Activated CD8-positive, alpha-beta memory T cell treated with anti-CD3 and anti-CD28 coated beads for 1 hour (primary cell): ENCODE data around the gene MED26.
A peak's percentile ranks its signal among the peaks of the same experiment; 100 is the strongest.

Experiments
- DNase-seq, 2 donors: peaks; one replicate each; pipeline ENCODE4 v3.0.0-alpha.2; 2020; ENCODE audit warnings: low read depth in 1 of 2; ENCODE audit errors: extremely low read depth in 1 of 2

Gene MED26

DNA sequence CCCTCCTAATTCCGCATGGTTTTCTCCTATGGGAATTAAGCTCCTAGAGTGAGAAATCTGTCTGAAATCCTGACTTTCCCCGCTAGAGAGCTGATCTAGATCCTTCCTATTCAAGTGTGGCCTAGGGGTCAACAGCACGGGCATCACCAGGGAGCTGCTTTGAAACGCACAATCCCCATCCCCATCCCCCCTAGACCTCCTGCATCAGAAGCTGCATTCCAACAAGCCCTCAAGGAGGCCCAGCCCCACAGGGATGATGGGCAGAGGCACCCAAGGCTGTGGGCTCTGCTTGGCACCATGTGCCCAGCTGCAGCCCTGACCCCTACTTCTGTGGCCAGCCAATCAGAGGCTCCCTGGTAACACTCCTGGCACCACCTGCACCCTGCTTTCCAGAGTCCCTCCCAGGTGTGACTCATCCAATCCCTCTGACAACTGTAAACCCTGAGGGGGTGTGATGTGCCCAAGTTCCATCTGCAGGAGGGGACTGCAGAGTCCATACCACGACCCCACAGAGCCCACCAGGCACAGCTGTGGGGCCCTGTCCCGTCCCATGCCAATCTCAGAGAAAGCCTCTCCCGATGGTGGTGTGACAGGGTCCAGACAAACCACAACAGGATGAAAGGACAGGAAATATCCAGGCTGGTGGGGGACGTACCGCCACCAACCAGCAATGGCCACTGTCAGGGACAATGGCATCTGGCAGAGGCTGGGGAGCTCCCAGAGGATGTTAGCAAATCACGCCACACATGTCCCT, 36.0 kb downstream of the MED26 start:
- no peak for DNase-seq

DNA sequence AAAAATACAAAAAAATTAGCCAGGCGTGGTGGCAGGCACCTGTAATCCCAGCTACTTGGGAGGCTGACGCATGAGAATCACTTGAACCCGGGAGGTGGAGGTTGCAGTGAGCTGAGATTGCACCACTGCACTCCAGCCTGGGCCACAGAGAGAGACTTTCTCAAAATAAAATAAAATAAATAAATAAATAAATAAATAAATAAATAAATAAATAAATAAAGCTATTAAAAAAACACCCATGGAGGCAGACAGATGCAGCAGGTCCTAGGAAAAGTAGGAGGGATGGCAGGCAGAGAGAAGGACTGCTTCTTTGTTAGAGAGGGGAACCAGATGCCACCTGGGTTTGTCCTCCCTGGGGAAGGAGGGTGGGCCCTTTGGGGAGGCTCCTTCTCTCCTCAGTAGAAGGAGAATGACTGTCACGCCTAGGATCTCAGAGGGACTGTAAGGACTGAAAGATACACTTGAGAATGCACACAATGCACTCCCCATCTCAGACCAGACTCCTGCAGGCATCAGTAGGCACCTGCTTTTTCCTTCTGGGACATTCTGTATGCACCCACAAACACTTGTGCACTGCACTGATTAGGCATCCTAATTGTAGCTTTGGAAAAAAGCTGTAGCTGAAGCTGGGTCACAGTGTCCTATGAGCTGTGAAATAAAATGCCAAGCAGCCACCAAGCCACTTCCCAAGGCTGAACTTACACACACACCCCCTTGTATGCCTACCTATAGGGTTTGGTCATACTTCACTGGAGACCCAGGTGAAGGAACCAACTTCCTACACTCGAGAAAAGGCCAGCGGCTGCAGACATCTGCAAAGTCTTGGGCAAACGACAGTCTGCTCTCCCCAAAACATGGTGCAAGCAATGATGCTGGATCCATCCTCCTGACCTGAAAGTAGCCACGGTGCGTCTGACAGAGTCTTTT, 36.9 kb downstream of the MED26 start:
- no peak for DNase-seq

DNA sequence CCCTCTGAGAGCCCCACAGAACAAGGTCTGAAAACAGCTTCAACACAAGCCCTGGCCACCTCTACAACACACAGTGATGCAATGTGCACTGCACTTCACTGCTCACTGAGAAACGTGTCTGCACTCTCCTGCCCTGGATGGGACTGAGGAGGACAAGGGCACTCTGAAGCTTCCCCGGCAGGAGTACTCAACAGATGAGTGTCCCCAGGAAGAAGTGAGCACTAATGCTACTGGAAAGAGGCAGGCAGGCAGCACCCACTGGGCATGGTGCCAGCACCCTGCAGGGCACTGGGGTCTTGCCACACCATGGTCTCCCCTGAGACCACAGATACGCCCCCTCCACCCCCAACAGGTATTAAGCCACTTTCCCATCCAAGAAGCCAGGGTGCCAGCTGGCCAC, 38.1 kb downstream of the MED26 start:
- DNase-seq, result no peak

- no peak for DNase-seq
Observed at GRCh38 chr19:16588824-16589577, 39.0 kb downstream of the MED26 start.

DNA sequence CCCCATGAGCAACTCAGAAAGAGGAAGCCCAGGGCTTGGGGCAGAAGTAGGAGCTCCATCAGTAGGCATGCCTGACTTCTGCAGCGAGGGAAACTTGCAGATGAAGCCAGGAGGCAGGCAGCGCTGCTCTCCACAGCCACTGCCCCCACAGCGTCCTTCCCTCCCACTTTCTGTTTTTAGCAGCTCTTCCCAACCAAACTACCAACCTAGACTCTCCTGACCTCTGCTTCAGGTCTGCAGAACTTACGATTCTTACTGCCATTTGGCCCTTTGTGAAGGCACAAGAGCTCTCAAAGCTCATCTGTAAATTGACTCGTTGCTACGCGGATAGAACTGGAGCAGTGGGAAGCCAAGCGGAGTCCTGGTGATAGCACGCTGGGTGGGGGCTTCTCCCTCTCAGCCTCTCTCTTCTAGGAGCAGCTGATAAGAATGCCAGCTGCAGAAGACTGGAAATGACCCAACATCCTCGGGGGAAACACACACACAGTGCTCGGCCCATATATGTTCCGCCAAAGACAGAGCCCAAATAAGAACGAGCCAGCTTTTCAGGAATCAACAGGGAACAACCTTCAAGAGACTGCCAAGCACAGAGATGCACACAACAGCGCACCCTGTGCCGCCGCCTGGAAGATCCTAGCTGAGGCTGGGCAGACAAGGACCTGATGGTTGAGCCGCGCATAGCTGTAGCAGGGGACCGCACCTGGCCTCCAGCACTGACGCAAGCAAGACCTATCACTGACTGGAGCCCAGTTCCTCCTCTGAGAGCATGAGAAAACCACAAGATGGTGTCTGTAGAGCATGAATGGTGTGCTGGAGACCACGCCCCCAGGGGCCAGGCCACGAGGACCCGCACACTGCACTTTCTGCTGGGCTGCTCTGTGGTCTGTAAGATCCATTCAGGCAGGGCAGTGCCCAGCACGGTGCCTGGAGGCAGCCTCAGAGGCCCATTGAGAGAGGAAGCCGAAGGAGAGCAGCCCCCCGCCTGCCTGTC, 39.9 kb downstream of the MED26 start:
- peak in 1 of 2 donors; percentile 25 for DNase-seq

- peak; percentile 38 to 50 for DNase-seq
Observed at GRCh38 chr19:16586991-16587832, 40.8 kb downstream of the MED26 start.

DNA sequence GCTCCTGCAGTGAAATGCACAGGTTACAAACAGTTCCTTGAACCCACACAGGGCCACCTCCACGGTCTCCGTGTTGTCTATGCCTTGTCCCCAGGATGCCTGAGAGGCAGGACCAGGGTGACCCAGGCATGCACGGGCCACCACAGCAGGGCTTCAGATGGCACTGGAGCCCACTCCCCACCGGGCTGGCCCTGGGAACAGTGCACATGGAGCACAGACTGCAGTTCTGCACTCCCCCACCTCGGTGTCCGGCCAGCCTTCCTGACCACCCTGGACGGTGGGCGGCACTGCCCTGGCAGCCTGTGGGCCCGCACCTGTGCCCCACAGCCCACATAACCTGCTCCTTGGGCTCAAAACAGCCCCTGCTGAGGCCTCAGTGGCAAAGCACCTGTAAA, 41.5 kb downstream of the MED26 start:
- no peak for DNase-seq

GRCh38 chr19:16585808-16586476, 42.1 kb downstream of the MED26 start:
- no peak for DNase-seq

GRCh38 chr19:16585094-16585801, 42.8 kb downstream of the MED26 start:
- no peak for DNase-seq

- DNase-seq, result peak; percentile 71 to 87
Observed at GRCh38 chr19:16584248-16585093, 43.5 kb downstream of the MED26 start.

DNA sequence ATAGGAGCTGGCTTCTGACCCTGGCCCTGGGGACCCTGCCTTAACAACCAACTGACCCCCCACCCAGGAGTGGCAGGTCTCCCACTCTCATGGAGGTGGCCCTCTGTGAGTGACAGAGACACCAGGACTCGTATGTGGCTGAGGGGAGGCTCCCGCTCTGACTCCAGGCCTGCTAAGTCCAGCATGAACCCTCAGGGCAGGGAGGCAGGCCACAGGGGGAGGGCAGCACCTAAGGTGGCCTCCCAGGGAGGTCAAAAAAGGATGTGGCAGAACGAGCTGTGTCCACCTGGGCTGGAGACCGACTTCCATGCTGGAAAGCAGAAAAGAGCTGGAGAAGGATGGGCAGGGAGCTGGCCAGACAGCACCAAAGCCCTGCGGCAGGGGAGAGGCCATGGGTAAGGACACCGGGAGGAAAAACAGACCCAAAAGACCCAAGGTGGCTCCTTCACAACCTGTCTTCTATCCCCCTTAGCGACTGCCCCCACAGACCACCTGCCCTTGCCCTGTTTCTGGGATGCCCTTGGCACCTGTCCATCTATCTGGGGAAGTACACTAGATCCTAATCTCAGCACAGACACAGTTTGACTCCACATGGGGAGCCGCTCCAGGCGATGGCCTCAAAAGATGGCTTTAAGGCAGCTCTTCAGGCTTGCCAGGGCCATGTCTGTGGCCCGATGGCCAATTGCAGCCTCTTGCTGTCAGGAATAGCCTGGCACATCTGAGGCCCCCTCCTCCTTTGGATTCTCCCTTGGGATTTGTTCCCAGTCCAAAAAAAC, 45.3 kb downstream of the MED26 start:
- DNase-seq, result no peak

GRCh38 chr19:16581971-16582343, 46.0 kb downstream of the MED26 start:
- no peak for DNase-seq

DNA sequence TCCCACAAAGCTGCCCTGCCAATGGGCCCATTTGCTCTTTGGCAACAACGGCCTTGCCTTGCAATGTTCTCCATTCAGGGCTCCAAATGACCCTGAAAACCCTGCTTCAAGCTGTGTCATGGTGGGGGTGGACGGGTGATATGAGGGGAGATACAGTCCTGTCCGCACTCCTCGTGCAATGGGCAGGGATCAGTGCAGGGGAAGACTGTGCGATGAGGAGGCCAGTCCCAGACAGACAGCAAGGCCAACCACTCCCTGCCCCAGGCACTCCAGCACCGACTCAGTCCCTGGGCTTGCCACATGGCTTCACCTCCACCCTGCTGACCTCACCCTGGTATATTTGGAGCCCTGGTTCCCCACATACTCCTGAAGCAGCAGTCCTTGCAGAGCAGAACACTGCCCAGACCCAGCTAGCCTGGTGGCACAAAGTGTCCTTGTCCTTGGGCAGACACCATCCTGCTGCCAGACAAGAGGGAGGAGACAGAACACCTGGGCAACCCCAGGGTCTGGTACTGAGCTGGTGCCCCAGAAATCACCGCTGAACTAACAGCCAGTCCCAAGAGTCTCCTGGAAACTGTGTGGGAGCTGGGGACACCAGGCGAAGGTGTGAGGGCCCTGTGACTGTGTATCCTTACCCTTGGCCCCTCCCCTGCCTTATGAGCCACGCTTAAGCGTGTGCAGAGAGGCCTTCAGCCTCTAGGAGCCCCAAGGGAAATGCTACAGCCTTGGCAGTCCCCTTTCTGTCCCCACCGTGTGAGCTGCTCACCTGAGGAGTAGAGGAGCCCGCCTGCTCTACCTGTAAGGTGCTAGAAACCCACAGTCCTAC, 46.6 kb downstream of the MED26 start:
- DNase-seq, result no peak

DNA sequence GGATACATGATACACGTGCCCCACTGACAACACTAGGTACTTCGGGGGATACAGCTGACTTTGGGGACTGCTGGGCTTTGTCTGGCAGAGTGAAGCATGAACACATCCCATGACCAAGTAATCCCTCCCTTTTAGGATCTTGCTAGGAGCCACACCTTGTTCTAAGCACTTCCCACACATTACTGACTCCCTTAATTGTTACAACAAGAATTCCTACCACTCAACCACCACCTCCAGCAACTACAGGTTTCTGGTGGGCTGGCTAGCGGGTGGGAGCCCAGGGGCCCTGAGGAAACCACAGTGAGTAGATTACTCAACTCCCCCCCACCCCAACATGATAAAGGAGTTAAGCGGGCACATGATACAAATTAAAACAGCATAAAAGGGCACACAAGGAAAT, 48.6 kb downstream of the MED26 start:
- DNase-seq, result no peak

GRCh38 chr19:16577531-16577985, 50.4 kb downstream of the MED26 start:
- no peak for DNase-seq
